ENCODE data around the gene RPS6KA2.
A peak's percentile ranks its signal among the peaks of the same experiment; 100 is the strongest.

Gene RPS6KA2

GRCh38 chr6:166627033-166627874 is at the start of gene RPS6KA2:
RPS6KA2 (minus strand) TSS chr6:166627251; CDS start chr6:166627019, 232 bp downstream.
- peak; percentile 97 for DNase-seq

- DNase-seq, result no peak
Observed at GRCh38 chr6:166676270-166676860, 49.3 kb upstream of the RPS6KA2 start.

- no peak for DNase-seq
Observed at GRCh38 chr6:166675736-166676135, 48.7 kb upstream of the RPS6KA2 start.

GRCh38 chr6:166673309-166673708 is 46.3 kb upstream of the RPS6KA2 start:
- no peak for DNase-seq

GRCh38 chr6:166672624-166673206 is 45.7 kb upstream of the RPS6KA2 start:
- no peak for DNase-seq

GRCh38 chr6:166672146-166672545 is 45.1 kb upstream of the RPS6KA2 start:
- no peak for DNase-seq

GRCh38 chr6:166671434-166672081 is 44.5 kb upstream of the RPS6KA2 start:
- DNase-seq, result no peak

- DNase-seq, result no peak
Observed at GRCh38 chr6:166670894-166671293, 43.8 kb upstream of the RPS6KA2 start.

- DNase-seq, result no peak
Observed at GRCh38 chr6:166670013-166670412, 43.0 kb upstream of the RPS6KA2 start.

- no peak for DNase-seq
Observed at GRCh38 chr6:166667796-166668610, 41.0 kb upstream of the RPS6KA2 start.

GRCh38 chr6:166664135-166664534 is 37.1 kb upstream of the RPS6KA2 start:
- no peak for DNase-seq

- DNase-seq, result no peak
Observed at GRCh38 chr6:166663568-166663967, 36.5 kb upstream of the RPS6KA2 start.

GRCh38 chr6:166662690-166663089 is 35.6 kb upstream of the RPS6KA2 start:
- DNase-seq, result no peak

- DNase-seq, result no peak
Observed at GRCh38 chr6:166661327-166662085, 34.5 kb upstream of the RPS6KA2 start.

GRCh38 chr6:166660157-166660688 is 33.2 kb upstream of the RPS6KA2 start:
- no peak for DNase-seq

- DNase-seq, result no peak
Observed at GRCh38 chr6:166659581-166659980, 32.5 kb upstream of the RPS6KA2 start.

GRCh38 chr6:166658792-166659150 is 31.7 kb upstream of the RPS6KA2 start:
- DNase-seq, result no peak

GRCh38 chr6:166658115-166658791 is 31.2 kb upstream of the RPS6KA2 start:
- no peak for DNase-seq

GRCh38 chr6:166657531-166657930 is 30.5 kb upstream of the RPS6KA2 start:
- DNase-seq, result no peak

- no peak for DNase-seq
Observed at GRCh38 chr6:166656230-166657151, 29.4 kb upstream of the RPS6KA2 start.
